GM12873 (cell line): ENCODE results near the gene HECTD3.

Experiments used
- TF ChIP-seq, protein P1 (sequence below): IDR thresholded peaks from 2 replicates; pipeline ENCODE4 v1.5.1; 2012; ENCODE audit warnings: low read depth, mild to moderate bottlenecking, moderate library complexity, low read length, control low read depth; ENCODE audit not compliant: insufficient read depth; ENCODE audit errors: missing control alignments

The HECTD3 gene

DNA sequence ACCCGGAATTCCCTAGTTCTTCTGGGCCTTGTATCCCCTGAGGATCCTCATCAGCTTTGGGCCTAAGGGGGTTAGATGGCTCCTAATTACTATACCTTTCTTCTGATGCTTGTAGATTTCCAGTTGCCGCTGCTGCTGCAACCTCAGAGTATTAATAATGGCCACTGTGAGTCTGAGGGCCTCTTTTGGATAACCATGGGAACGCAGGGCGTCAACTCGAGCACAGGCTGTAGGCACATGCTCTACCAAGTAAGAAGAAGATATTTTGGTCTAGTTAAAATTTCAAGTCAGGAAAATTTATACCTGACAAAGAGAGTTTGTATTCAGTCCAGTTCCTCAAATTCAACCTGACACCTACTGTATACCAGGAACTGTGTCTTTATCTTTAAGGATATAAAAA lies 29.2 kb upstream of the HECTD3 start:
- TF ChIP-seq, protein P1, sequence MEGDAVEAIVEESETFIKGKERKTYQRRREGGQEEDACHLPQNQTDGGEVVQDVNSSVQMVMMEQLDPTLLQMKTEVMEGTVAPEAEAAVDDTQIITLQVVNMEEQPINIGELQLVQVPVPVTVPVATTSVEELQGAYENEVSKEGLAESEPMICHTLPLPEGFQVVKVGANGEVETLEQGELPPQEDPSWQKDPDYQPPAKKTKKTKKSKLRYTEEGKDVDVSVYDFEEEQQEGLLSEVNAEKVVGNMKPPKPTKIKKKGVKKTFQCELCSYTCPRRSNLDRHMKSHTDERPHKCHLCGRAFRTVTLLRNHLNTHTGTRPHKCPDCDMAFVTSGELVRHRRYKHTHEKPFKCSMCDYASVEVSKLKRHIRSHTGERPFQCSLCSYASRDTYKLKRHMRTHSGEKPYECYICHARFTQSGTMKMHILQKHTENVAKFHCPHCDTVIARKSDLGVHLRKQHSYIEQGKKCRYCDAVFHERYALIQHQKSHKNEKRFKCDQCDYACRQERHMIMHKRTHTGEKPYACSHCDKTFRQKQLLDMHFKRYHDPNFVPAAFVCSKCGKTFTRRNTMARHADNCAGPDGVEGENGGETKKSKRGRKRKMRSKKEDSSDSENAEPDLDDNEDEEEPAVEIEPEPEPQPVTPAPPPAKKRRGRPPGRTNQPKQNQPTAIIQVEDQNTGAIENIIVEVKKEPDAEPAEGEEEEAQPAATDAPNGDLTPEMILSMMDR = no peak

DNA sequence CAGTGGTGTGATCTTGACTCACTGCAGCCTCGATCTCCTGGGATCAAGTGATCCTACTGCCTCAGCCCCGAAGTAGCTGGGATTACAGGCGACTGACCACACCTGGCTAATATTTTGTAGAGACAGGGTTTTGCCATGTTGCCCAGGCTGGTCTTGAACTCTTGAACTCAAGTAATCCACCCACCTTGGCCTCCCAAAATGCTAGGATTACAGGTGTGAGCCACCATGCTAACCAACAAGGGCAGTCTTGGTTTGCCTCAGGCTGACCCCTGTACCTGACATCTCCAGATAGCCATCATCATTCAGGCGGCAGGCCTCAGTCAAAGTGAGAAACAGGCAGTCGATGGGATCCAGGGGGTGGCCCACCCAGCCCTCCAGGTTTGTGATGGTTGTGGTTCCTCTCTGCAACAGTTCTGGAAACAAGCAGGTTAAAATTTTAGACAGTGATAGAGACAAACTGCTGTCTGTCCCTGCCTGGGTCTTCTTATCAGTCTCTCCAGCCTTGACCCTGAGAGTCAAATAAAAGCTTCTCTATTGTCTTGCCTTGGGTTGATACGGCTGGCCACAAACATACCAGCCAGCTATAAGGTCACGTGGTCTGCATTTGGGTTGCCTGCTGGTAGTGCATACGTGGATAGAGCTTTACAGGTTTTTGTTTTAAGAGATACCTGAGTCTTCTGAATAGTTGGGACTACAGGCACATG lies 27.7 kb upstream of the HECTD3 start:
- TF ChIP-seq, protein P1 = no peak

DNA sequence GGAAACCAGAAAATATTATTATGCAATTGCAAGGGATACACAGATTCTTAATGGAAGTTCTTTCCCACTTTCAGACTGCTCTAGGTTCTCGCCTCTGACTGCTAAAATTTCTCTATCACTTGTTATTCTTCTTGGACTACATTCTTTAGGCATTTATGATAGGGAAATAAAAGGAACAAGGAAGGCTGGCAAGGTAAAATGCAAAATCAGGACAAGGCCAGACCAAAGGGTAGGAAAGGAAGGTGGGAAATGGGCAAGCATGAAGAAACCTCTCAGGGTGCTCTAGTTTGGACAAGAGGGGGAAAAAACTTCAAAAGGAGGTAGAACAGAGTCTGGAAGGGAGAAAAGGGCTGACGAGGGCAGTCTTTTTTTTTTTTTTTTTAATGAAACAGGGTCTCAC lies 27.1 kb upstream of the HECTD3 start:
- TF ChIP-seq, protein P1 = no peak

DNA sequence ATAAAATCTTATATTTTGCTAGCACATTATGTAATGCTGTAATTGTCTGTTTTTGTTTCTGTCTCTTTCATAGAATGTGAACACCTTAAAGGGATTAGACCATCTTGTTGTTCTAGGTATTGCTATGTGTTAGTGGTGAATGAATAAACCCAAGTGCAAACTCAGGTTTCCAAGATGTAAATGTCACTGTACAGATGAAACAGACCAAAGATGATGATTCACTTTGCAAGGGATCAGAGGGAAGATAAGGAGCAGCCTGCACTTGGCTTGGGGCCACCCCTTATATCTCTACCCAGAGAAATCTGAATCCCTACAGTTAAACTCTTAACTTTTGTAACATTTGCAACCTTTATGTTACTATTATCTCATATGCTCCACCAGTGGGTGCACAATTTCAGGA lies 26.3 kb upstream of the HECTD3 start:
- TF ChIP-seq, protein P1 = no peak

DNA sequence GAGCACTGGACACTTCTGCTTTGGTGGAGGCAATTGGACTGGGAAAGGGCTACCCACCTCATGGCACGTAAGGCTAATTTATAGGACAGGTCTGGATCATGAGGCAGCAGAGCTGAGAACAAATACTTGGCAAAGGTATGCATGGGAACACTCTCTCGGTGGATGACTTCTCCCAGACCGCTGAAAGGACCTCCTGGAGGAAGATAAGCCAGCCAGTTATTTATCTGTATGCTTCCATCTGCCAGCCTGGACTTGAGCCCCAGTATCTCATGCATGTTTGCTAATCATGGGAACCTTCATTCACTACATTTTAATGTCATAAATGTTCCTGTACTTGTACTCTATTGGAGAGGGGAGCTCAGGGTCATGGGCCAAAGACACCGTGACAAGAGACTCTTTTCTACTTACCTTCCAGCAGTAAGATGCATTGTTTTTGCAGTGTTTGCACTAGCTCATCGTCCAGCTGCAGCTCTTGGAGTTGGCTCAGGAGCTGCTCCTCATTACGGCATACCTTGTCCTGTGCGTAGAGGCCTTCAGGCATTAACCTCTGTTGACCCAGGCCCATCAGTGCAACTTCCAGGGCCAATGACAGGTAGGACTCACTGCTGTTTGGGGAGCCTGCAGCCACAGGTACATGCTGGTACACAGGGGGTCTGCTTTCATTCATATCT lies 24.6 kb upstream of the HECTD3 start:
- TF ChIP-seq, protein P1 = no peak

DNA sequence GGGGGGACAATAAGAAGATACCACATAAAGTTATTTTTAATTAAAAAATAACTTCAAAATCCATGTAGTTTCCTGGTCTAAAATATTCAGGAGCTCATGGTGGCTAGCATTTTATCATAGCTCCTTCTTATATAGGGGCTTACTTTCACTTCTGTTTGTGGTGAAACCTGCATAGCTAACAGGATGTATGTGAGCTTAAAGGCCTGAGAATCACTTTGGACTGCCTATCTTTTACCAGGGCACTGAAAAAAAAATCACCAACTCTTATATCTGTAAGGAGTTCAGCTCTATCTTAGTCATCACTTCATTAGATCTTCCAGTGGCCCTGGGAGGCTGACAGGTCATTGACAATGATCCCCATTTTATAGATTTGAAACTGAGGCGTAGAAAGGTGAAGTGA lies 22.2 kb upstream of the HECTD3 start:
- TF ChIP-seq, protein P1 = no peak

DNA sequence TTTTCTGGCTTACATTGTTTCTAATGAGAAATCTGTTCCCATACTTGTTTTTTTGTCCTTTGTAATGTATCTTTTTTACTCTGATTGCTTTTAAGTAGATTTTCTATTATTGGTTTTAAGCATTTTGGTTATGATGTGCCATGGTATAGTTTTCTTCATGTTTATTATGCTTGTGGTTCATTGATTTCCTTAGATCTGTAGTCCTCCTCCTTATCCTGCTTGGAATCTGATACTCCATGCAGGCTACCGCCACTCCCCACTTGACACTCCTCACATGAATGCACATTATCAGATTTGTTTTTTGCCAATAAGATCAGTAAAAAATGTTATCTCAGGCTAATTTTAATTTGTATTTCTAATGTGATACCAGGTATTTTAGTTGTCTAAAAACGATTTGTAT lies 21.7 kb upstream of the HECTD3 start:
- TF ChIP-seq, protein P1 = no peak
